Superior temporal gyrus (tissue), 1 donor: Measurements from ENCODE around the gene PDZD2.
"Not testable (repeated sequence)": the region's sequence is repeated elsewhere in the genome, so short reads cannot be mapped to it uniquely, and the experiment has no call there.

Experiments used
- DNase-seq: peaks from one replicate; pipeline ENCODE4 v3.0.0-alpha.2; 2016; ENCODE audit errors: extremely low spot score

Gene PDZD2

DNA sequence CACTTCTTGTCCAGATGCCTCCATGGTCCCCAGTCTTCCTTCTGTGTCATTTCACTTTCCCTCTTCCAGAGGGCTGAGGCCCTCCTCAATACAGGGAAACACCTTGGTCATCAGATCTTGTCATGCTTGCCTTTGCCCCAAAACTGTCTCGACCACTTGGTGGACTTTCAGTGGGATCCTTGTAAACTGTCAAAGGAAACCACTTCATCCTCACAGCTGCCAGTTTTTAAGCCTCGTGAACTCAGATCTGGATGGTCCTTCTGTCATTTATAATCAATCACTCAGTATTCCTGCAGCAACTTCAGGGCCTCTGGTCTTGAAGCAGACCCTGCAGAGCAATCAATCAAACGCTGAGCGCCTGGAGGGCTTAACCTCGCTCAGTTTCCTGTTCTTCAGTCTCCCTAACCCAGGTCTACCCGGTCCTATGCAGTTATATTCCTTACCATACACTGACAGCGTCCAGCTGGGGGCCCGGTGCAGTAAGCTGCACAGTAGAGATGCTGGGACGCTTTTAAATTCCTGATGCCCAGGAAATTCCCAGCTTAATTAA lies 460.6 kb downstream of the PDZD2 start:
- DNase-seq = no peak

- DNase-seq = peak; percentile 72
These were observed 461.3 kb downstream of the PDZD2 start for GRCh38 chr5:32100230-32100629.

DNA sequence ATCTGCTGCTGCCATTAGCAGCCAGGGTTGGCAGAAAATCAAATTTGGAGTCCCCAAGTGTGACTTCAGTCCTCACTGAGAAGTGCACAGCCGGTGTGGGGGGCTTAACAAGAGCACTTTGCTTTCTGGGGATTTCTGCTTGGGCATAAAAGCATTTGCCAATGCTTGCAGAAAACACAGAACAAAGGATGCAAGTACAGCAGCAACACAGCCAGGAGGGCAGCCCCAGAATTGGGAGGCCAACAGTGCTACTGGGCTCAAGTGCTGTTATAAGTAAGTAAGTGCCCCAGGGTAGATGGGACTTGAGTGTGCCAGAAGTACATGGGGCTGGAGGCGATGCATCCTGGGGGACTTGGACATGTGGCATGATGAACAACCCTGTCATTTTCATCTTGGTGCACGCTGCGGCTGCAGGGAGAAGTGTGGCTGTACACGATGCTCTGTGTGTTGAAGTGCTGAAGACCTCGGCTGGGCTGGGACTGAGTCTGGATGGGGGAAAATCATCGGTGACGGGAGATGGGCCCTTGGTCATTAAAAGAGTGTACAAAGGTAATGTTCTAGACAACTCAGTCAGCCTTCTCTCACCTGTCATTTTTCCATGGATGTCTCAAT lies 461.9 kb downstream of the PDZD2 start:
- peak; percentile 32 for DNase-seq

DNA sequence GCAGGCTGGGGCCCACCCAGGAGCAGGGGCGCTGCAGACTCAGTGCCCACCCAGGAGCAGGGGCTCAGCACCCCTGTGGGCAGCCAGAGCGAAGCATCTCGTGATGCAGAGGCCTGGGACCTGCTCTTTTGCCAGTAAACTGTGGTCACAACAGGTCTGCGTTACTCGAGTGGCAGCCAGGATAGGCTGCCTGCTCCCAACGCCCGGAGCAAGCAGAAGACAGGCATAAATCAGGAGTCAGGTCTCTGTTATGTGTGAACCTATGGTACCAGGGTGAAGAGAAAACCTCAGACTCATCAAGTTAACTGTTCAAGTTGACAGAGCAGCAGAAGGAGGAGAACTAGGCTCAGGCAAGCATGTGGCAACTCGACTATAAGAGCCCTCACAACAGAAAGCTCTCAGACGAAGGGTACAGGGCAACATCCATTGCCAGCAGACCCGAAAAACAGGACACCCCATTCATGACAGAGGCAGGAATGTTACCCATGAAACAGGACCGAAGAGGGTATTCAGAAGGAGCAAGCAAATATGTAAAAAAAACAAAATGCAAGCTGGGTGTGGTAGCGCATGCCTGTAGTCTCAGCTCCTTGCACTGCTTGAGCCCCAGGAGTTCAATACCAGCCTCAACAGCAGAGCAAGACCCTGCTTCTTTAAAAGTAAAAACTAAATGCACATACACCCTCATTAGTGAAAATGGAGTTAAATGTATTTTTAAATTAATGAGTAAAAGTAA lies 463.5 kb downstream of the PDZD2 start:
- no peak for DNase-seq

DNA sequence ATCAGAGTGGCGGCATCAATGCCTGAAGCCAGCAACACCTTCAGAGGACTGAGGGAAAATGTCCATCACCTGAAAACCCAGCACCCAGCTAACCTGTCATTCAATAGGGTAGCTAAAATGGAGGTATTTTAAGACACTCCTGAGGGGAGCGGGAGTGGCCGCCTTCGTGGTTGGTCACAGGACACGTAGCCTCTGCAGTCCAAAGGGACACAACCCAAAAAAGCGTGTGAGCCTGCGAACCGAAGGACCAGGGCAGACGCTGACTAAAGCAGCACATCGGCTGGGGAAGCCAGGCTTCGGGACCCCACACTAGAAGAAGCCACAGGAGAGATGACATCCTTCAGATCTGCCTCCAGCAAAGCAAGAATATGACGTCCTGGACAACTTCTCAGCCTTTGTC lies 464.6 kb downstream of the PDZD2 start:
- no peak for DNase-seq

GRCh38 chr5:32107291-32107690 lies 468.4 kb downstream of the PDZD2 start:
- DNase-seq = no peak

DNA sequence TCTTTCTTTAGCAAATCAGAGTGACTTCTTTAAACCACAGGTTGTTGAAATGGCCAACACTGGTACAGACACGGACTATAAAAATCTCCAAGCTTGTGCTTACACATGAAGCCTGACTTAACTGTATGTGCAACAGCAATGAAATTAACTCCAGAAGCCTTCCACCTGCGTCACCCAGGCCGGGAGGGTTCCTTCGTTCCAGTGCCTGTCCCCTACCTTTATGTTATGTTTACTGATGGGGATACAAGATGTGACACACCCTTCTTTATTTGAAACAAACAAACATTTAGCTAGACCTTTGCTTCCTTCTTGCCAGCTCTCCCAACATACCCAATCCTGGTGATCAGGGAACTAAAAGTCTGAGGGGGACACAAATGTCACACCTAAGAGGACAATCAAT lies 469.2 kb downstream of the PDZD2 start:
- no peak for DNase-seq

GRCh38 chr5:32109236-32109635 lies 470.3 kb downstream of the PDZD2 start:
- DNase-seq = no peak

GRCh38 chr5:32110111-32110696 lies 471.3 kb downstream of the PDZD2 start:
- DNase-seq = no peak

- DNase-seq = no peak
These were observed 477.1 kb downstream of the PDZD2 start for GRCh38 chr5:32115985-32116384.

GRCh38 chr5:32116574-32117313 lies 477.8 kb downstream of the PDZD2 start:
- no peak for DNase-seq

- not testable (repeated sequence) for DNase-seq
These were observed 480.0 kb downstream of the PDZD2 start for GRCh38 chr5:32118922-32119321.

- DNase-seq = no peak
These were observed 484.3 kb downstream of the PDZD2 start for GRCh38 chr5:32123058-32123805.

- no peak for DNase-seq
These were observed 485.2 kb downstream of the PDZD2 start for GRCh38 chr5:32123889-32124676.

GRCh38 chr5:32126691-32127090 lies 487.8 kb downstream of the PDZD2 start:
- DNase-seq = no peak

GRCh38 chr5:32127711-32128110 lies 488.8 kb downstream of the PDZD2 start:
- DNase-seq = no peak

GRCh38 chr5:32129074-32129598 lies 490.2 kb downstream of the PDZD2 start:
- no peak for DNase-seq

DNA sequence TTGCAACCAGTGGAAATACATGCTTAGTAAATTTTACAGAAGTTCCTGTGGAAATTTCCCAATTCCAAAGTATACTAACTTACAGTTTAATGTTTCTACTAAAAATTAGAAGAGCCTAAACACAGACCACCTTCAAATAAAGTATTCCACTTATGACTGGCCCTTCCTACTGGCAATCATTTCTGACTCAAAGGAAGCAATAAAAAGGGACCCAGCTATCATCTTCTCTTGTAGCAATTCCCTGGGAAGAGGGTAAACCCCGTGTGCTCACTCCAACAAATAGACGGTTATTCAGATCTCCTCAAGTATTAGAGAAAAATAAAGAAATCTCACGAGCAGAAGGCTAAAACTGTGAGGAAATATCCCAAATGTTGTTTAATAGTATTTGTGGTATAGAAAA lies 491.9 kb downstream of the PDZD2 start:
- DNase-seq = no peak

- no peak for DNase-seq
These were observed 492.7 kb downstream of the PDZD2 start for GRCh38 chr5:32131604-32132003.

GRCh38 chr5:32132757-32133156 lies 493.8 kb downstream of the PDZD2 start:
- no peak for DNase-seq
